Measurements from ENCODE around the gene ALDH4A1.
"Not testable (repeated sequence)": the region's sequence is repeated elsewhere in the genome, so short reads cannot be mapped to it uniquely, and the experiment has no call there.

Gene ALDH4A1

GRCh38 chr1:18875107-18875795 is 27.1 kb downstream of the ALDH4A1 start:
- DNase-seq, result peak; percentile 73

GRCh38 chr1:18874600-18874999 is 27.8 kb downstream of the ALDH4A1 start:
- DNase-seq, result no peak

- no peak for DNase-seq
Measured at GRCh38 chr1:18874036-18874435, 28.3 kb downstream of the ALDH4A1 start.

GRCh38 chr1:18872071-18872611 is 30.2 kb downstream of the ALDH4A1 start:
- DNase-seq, result no peak

- DNase-seq, result no peak
Measured at GRCh38 chr1:18871401-18872070, 30.8 kb downstream of the ALDH4A1 start.

- DNase-seq, result no peak
Measured at GRCh38 chr1:18870957-18871356, 31.4 kb downstream of the ALDH4A1 start.

- not testable (repeated sequence) for DNase-seq
Measured at GRCh38 chr1:18870595-18870865, 31.8 kb downstream of the ALDH4A1 start.

GRCh38 chr1:18869847-18870594 is 32.3 kb downstream of the ALDH4A1 start:
- DNase-seq, result no peak

- DNase-seq, result no peak
Measured at GRCh38 chr1:18868801-18869424, 33.4 kb downstream of the ALDH4A1 start.

GRCh38 chr1:18868354-18868753 is 34.0 kb downstream of the ALDH4A1 start:
- DNase-seq, result no peak

- no peak for DNase-seq
Measured at GRCh38 chr1:18866846-18867245, 35.5 kb downstream of the ALDH4A1 start.

- no peak for DNase-seq
Measured at GRCh38 chr1:18866314-18866713, 36.0 kb downstream of the ALDH4A1 start.

- no peak for DNase-seq
Measured at GRCh38 chr1:18865176-18865575, 37.2 kb downstream of the ALDH4A1 start.

GRCh38 chr1:18861590-18861989 is 40.8 kb downstream of the ALDH4A1 start:
- DNase-seq, result no peak

- no peak for DNase-seq
Measured at GRCh38 chr1:18861082-18861481, 41.3 kb downstream of the ALDH4A1 start.

- DNase-seq, result no peak
Measured at GRCh38 chr1:18859560-18859959, 42.8 kb downstream of the ALDH4A1 start, which contains the start of gene TAS1R2. TSS of gene TAS1R2 (minus strand) at chr1:18859660. CDS start at chr1:18859660, 0 bp downstream.

- no peak for DNase-seq
Measured at GRCh38 chr1:18858070-18858688, 44.2 kb downstream of the ALDH4A1 start.

- DNase-seq, result no peak
Measured at GRCh38 chr1:18856435-18856834, 45.9 kb downstream of the ALDH4A1 start.

- DNase-seq, result no peak
Measured at GRCh38 chr1:18855573-18855972, 46.8 kb downstream of the ALDH4A1 start.

- DNase-seq, result no peak
Measured at GRCh38 chr1:18854331-18855025, 47.9 kb downstream of the ALDH4A1 start.

- DNase-seq, result no peak
Measured at GRCh38 chr1:18852501-18852900, 49.9 kb downstream of the ALDH4A1 start.

GRCh38 chr1:18849261-18849711 is 53.1 kb downstream of the ALDH4A1 start:
- DNase-seq, result peak; percentile 4

Measured in fibroblast of skin of back (primary cell).